ENCODE measurements around the gene STIM1. TPM values are rescaled to one million over a fixed set of nuclear protein-coding genes. Genes with fewer than 3 reads are reported as not detected.
"Not testable (repeated sequence)": the region's sequence is repeated elsewhere in the genome, so short reads cannot be mapped to it uniquely, and the experiment has no call there.

Gene STIM1
- total RNA-seq, 2 donors from 2014 or later, result 64.7 to 65.4 TPM

GRCh38 chr11:3985631-3986030 lies 130.2 kb downstream of the STIM1 start:
- intact Hi-C loops (cut with DNase I, micrococcal nuclease), result no loop called here
- ATAC-seq (no peak), DNase-seq (no peak)

DNA sequence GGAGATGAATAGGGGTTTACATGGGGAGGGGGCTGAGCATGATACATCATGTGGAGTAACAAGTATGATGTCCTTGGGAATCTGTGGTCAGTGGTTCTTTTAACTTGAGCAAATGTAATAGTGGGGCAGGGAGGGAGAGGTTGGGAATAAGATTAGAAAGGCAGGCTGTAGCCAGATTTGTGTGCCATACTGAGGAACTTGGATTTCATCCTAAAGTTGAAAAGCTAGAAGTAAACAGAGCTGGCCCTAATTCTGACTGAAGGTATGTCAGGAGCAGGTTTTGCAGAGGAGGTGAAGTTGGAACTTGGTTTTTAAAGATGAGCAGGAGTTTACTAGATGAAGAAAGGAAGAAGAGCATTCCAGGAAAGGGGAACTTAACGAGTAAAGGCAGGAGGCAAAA lies 130.8 kb downstream of the STIM1 start:
- intact Hi-C loops (cut with DNase I, micrococcal nuclease), result no loop called here
- DNase-seq (no peak), ATAC-seq (no peak)

DNA sequence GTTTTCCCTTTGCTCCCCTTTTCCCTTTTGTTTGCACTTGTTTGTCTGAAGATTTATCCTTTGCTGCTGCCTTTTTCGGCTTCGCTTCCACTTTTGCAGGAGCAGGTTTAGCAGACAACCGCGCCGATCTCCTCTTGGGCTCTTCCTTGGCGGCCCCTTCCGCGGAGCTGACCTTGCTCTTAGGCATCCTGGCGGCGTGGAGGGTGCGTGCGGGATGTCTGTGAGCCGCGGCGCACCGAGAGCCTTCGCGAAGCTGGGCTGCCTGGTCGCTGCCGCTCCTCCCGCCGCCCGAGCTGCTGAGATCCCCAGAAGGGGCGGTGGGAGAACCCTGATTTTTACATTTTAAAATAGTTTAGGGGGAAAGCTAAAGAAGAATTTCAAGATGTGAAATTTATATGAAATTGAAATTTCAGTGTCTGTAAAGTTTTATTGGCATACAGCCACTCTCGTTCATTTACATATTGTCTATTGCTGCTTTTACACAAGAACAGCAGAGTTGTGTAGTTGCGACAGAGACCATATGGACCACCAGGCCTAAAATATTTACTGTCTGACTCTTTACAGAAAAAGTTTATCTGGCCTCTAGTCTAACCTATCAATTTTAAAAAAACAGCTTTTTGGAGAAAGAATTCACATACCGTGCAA lies 133.9 kb downstream of the STIM1 start:
- peak in 1 of 2 donors; percentile 15 for DNase-seq
- intact Hi-C loops (cut with DNase I, micrococcal nuclease), result no loop called here
- no peak for ATAC-seq

DNA sequence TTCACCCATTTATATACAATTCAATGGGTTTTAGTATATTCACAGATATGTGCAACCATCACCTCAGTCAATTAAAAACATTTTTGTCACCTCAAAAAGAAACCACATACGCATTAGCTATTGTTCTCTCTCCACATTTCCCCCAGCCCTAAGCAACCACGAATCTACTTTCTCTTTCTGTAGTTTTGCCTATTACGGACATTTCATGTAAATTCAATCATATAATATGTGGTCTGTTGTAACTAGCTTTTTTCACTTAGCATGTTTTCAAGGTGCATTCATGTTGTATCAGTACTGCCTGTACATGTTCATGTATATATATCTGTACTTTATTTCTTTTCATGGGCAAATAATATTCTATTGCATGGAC lies 134.4 kb downstream of the STIM1 start:
- intact Hi-C loops (cut with DNase I, micrococcal nuclease), result no loop called here
- ATAC-seq, result no peak

DNA sequence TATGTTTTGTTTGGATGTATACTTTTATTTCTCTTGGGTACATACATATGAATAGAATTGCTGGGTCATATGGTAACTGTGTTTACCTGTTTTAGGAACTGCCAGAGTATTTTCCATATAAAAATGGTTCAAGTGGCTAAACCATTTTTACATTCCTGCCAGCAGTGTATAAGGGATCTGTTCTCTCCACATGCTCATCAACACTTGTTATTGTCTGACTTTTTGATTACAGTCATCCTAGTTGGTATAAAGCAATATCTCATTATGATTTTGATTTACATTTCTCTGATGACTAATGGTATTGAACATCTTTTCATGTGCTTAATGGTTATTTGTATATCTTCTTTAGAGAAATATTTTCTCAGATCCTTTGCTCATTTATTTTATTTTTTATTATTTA lies 134.9 kb downstream of the STIM1 start:
- no peak for ATAC-seq
- intact Hi-C loops (cut with DNase I, micrococcal nuclease), result no loop called here
- no peak for DNase-seq

More for the DNA sequence above, 134.4 kb downstream of the STIM1 start:
- no peak for DNase-seq

- DNase-seq (no peak), ATAC-seq (no peak)
- intact Hi-C loops (cut with DNase I, micrococcal nuclease), result no loop called here
Observed at GRCh38 chr11:3992964-3993363, 137.5 kb downstream of the STIM1 start.

DNA sequence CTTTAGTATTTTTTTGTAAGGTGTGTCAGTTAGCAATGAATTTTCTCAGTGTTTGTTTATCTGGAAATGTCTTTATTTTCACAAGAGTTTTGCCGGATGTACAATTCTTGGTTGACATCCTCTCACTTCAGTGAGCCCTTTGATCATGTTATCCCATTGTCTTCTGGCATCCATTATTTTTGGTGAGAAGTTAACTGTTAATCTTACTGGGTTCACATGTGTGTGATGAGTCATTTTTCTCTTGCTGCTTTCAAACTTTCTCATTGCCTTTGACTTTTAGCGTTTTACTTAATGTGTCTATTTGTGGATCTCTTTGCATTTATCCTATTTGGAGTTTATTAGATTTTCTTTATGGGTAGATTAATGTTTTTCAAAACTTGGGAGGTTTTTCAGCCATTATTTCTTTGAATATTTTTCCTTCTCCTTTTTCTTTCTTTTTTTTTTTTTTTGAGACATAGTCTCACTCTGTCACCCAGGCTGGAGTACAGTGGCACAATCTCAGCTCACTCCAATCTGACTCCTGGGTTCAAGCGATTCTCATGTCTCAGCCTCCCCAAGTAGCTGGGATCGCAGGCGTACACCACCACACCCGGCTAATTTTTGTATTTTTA lies 138.7 kb downstream of the STIM1 start:
- ATAC-seq (no peak), DNase-seq (no peak)
- intact Hi-C loops (cut with DNase I, micrococcal nuclease), result no loop called here

DNA sequence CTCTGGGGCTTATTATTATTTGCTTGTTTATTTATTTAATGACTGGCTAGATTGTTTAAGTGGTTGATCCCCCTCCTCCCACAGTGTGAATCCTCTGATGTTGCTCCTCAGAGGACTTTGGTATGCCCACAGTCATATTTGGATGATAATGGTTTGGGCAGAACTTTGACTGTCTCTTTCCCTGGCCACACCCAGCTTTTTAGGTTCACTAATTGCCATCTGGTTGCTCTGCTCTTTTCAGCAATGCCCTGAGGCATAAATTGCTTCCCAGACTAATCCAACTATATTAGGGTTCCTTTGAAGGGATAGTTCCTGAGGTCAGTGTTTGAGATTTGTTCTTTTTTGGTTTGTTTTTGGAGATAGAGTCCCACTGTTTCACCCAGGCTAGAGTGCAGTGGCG lies 139.8 kb downstream of the STIM1 start:
- intact Hi-C loops (cut with DNase I, micrococcal nuclease), result no loop called here
- no peak for DNase-seq
- ATAC-seq, result no peak

DNA sequence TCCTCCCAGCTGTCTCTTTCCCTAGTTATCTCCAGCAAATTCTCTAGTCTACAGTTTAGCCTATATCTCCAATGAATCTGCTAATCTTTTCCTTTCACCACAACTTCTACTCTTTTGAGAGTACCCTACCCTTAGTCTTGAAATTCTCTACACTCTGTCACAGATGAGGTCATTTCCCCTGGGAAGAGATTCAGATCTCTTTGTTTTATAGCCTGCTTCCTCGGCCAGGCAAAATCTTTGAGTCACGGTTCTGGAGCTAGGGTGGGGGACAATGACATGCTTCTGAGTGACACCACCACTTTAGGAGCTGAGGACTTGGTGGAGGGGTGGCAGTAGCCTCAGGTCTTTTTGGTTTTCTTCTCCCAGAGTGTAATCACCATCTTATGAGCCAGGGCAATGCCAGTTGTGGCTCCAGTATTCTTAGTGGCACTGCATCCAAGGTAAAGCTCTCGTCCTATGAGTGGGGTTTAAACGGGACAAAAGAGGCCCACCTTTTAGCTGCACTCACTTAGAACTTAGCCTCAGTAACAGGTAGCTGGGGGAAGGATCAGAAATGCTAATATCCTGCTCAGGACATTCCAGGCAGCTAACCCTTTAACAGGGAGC lies 140.6 kb downstream of the STIM1 start:
- intact Hi-C loops (cut with DNase I, micrococcal nuclease), result no loop called here
- no peak for DNase-seq

DNA sequence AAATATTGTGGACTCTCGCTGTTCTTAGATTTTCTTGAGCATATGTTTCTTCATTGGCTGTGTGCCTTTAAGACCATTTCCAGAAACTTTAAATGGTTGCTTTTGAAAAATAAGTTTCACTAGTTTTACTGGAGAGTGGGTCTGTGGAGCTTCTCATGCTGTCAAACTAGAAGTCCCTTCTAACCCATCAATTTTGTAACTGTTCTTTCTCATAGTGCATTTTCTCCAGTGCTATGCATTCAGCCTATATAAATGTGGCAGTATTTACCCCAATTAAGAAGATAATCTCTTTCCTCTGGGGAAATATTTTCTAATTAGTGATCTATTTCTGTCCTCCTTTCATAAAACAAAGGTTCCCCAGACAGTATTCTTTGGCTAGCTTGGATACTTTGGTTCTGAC lies 141.2 kb downstream of the STIM1 start:
- no peak for DNase-seq
- no peak for ATAC-seq
- intact Hi-C loops (cut with DNase I, micrococcal nuclease), result no loop called here

More for the DNA sequence above, 140.6 kb downstream of the STIM1 start:
- ATAC-seq, result no peak

GRCh38 chr11:4004753-4005152 lies 149.3 kb downstream of the STIM1 start:
- ATAC-seq; intact Hi-C loops (cut with DNase I, micrococcal nuclease); DNase-seq: not testable (repeated sequence)

- ATAC-seq (no peak), DNase-seq (no peak)
- intact Hi-C loops (cut with DNase I, micrococcal nuclease), result no loop called here
Observed at GRCh38 chr11:4006946-4007680, 151.6 kb downstream of the STIM1 start.

- ATAC-seq (no peak), DNase-seq (no peak)
- intact Hi-C loops (cut with DNase I, micrococcal nuclease), result no loop called here
Observed at GRCh38 chr11:4008116-4008515, 152.7 kb downstream of the STIM1 start.

DNA sequence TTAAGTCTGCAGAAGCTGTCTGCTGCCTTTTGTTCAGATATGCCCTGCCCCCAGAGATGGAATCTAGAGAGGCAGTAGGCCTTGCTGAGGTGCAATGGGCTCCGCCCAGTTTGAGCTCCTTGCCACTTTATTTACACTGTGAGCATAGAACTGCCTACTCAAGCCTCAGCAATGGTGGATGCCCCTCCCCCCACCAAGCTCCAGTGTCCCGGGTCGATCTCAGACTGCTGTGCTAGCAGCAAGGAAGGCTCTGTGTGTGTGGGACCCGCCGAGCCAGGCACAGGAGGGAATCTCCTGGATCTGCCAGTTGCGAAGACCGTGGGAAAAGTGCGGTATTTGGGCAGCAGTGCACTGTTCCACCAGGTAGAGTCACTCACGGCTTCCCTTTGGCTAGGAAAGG lies 161.1 kb downstream of the STIM1 start:
- intact Hi-C loops (cut with DNase I, micrococcal nuclease); ATAC-seq; DNase-seq: not testable (repeated sequence)

GRCh38 chr11:4017129-4017528 lies 161.7 kb downstream of the STIM1 start:
- DNase-seq (no peak), ATAC-seq (no peak)
- intact Hi-C loops (cut with DNase I, micrococcal nuclease), result no loop called here

GRCh38 chr11:4018641-4019040 lies 163.2 kb downstream of the STIM1 start:
- intact Hi-C loops (cut with DNase I, micrococcal nuclease), result no loop called here
- DNase-seq (no peak), ATAC-seq (no peak)

DNA sequence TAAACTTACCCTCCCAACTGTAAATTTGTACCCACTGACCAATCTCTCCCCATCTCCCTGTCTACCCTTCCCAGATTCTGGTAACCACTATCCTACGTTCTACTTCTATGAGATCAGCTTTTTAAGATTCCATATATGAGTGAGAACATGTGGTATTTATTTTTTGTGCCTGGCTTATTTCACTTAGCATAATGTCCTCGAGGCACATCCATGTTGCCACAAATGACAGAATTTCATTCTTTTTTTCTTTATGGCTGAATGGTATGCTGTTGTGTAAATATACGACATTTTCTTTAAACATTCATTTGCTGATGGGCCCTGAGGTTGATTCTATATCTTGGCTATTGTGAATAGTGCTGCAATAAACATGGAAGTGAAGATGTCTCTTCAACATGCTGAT lies 164.4 kb downstream of the STIM1 start:
- intact Hi-C loops (cut with DNase I, micrococcal nuclease), result no loop called here
- DNase-seq, result no peak
- ATAC-seq, result no peak

GRCh38 chr11:4022669-4023068 lies 167.2 kb downstream of the STIM1 start:
- no peak for DNase-seq
- intact Hi-C loops (cut with DNase I, micrococcal nuclease), result no loop called here
- no peak for ATAC-seq

DNA sequence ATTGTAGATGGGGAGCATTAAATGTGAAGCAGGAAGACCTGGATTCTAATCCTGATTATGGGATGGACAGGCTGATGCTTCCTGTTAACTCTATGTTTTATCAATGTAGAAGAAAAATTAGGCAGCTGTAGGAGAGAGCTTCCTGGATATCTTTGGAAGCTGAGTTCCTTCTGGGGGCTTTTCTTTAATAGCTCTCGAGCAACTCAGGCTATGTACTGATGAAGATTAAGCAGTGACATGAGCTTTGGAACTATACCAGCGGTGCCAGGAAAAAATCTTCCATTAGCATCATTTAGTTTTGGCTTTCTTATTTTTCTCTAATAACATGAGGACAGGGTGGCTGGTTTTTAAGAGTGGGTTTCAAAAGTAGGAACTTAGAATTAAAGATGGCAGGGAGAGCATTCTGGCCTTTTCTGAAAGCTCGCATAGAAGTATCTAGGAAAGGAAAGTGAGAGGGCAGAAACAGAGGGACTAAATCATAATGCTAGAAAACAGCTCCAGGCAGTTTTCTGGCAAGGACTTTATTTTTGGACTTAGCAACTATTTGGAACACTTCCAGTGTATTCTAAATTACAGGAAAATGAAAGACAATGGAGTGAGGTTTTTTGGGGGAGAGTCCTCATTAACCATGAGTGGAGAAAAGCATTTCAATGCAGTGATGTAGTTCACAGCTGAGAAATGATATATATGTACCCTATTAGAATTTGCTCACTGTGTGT lies 169.9 kb downstream of the STIM1 start:
- intact Hi-C loops (cut with DNase I, micrococcal nuclease), result no loop called here
- ATAC-seq (no peak), DNase-seq (no peak)

All from left colon (tissue), 2 donors.